SIG-M5 treated with dmso at 0.1 percent for 504 hours (cell line): ENCODE measurements around the gene ATCAY.
"Not testable (repeated sequence)": the region's sequence is repeated elsewhere in the genome, so short reads cannot be mapped to it uniquely, and the experiment has no call there.

Experiments
- DNase-seq: peaks from one replicate; lab custom pipeline; 2025; ENCODE audit not compliant: unreplicated experiment; lab: John Stamatoyannopoulos, UW

The ATCAY gene

DNA sequence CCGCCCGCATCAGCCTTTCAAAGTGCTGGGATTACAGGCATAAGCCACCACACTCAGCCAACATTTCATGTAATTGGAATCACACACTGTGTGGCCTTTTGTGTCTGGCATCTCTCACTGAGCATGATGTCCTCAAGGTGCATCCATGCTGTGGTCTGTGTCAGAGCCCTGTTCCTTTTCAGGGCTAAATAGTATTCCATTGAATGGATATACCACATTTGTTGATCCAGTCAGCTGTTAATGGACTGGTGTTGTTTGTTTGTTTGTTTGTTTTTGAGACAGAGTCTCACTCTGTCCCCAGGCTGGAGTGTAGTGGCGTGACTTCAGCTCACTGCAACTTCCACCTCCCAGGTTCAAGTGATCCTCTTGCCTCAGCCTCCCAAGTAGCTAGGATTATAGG is 17.9 kb downstream of the ATCAY start:
- no peak for DNase-seq

DNA sequence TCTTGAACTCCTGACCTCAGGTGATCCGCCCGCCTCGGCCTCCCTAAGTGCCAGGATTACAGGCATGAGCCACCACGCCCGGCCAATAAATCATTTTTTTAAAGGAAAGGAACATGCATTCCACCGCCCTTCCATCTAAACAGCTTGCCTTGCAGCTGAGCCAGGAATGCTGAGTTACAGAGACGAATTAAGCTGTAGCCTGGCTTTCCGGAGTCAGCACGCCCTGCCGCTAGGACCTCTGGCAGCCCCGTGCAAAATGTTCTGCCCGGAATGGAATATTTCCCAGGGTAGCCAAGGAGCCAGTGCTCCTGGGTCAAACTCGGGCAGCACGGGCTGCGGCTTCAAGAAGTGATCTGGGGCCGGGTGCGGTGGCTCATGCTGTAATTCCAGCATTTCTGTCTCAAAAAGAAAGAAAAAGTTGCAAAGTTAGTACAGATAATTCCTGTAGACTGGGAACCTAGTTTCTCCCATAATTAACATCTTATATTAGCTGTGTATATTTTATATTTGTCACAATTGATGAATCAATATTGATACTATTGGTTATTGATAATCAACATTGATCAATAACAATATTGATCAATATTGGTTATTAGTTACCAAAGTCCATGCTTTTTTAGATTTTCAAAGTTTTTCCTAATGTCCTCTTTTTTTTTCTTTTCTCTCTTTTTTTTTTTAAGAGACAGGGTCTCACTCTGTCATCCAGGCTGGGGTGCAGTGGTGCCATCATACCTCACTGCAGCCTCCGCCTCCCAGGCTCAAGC is 19.2 kb downstream of the ATCAY start:
- no peak for DNase-seq

DNA sequence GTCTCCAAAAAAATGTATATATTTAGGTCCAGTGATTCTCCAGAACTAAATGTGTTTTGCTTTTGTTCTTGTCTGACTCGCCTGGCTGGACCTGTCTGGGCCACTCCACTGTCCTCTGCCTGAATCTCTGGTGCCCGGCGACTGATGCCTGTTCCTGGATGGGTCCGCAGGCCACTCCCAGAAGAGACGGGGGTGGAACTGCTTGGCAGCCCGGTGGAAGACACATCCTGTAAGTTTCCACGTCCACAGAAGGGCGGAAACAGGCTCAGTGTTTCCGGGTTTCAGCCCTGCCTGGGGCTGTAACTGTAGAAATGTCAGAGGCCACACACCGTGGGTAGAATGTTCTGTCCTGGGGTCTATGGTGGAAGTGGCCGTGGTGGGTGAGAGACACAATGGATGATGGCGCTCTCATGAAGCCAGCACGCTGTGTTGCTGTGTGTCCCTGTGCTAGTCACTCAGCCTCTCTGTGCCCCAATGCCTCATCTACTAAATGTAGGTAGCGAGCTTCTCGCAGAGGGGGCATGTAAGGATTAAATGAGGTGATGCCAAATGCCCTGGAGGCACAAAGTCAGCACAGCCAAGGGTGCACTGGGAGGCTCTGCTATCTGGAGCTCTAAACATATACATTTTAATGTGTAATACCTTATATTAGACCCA is 22.0 kb downstream of the ATCAY start:
- DNase-seq = no peak

DNA sequence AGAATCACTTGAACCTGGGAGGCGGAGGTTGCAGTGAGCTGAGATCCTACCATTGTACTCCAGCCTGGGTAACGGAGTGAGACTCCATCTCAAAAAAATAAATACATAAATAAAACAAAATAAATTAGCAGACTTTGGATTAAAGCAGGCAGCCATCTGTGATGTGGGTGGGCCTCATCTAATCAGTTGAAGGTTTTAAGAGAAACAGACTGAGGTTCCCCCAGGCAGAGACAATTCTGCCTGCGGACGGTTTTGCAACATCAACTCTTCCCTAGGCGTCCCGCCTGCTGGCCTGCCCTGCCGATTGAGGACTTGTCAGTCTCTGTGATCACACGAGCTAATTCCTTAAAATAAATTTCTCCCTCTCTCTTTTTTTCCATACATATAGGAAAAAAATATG is 23.7 kb downstream of the ATCAY start:
- DNase-seq = no peak

DNA sequence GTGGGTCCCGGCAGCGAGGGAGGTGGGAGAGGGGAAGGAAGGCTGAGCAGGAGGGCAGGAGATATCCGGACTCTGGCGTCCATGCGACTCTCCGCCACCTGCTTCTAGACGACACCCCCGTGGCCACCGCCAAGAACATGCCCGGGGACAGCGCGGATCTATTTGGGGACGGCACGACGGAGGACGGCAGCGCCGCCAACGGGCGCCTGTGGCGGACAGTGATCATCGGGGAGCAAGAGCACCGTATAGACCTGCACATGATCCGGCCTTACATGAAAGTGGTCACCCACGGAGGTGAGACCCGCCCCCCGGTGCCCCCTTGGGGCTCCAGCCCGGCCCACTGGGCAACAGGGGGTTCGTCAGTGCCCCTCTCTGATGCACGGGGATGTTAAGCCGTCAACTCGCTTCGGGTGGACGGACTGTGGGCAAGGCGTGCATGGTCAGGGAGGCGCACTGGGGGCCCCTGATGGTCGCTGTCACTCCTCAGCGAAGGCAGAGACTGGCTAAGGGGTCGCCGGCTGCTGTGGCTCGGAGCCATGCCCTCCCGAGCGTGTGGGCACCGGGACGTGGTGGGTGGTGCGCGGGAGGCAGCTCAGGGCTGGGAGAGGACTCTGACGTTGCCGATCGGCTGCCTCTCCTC is 27.3 kb downstream of the ATCAY start:
- no peak for DNase-seq

DNA sequence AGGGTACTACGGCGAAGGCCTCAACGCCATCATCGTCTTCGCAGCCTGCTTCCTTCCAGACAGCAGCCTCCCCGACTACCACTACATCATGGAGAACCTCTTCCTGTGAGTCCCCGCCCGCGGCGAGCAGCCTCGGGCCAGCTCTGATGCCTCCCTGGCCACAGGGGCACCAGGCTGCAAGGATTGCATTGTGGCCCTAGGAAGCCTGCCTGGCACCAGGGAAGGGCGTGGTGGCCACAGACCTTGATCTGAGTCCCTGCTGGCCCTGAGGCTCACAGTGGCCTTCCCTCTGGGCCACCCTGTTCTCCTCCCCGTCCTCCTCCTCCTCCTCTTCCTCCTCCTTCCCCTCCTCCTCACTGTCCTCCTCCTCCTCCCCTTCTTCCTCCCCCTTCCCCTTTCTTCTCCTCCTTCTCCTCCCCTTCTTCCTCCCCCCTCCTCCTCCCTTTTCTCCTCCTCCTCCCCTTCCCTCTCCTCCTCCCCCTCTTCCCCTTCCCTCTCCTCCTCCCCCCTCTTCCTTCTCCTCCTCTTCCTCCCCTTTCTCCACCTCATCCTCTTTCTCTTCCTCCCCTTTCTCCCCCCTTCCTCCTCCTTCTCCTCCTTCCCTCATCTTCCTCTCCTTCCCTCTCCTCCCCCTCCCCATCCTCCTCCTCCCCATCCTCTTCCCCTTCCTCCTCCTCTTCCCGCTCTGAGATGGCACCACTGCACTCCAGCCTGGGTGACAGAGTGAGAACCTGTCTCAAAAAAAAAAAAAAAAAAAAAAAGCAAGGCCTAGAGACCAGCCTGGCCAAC is 28.0 kb downstream of the ATCAY start:
- DNase-seq = no peak

DNA sequence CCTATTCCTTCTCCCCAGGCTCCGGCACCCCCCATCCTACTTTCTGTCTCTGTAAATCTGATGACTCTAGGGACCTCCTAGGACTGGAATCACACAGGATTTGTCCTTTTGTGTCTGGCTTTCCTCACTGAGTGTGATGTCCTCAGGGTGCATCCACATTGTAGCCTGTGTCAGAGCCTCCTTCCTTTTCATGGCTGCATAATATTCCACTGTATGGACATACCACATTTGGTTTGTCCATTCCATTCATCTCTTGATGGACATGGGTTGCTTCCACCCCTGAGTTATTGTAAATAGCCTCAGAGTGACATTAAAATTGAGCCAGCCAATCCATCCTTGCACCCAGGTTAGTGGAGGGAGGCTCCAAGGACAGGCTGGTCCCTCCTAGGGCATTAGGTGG is 29.6 kb downstream of the ATCAY start:
- DNase-seq = no peak

DNA sequence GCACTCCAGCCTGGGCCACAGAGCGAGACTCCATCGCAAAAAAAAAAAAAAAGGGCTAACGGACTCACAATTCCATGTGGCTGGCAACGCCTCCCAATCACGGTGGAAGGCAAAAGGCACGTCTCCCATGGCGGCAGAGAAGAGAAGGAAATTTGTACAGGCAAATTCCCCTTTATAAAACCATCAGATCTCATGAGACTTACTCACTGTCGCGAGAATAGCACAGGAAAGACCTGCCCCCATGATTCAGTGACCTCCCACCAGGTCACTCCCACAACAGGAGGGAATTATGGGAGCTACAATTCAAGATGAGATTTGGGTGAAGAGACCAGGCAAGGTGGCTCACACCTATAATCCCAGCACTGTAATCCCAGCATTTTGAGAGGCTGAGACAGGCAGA is 33.7 kb downstream of the ATCAY start:
- DNase-seq = no peak

DNA sequence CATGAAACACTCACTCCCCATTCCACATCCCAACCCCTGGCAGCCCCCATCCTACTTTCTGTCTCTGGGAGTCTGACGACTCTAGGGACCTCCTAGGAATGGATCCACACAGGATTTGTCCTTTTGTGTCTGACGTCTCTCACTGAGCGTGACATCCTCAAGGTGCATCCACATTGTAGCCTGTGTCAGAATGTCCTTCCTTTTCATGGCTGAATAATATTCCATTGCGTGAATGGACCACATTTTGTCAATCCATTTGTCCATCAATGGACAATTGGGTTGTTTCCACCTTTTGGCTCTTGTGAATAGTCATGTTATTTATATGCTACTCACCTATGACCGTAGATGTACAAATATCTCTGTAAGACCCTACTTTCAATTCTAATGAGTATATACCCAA is 35.5 kb downstream of the ATCAY start:
- DNase-seq = no peak

DNA sequence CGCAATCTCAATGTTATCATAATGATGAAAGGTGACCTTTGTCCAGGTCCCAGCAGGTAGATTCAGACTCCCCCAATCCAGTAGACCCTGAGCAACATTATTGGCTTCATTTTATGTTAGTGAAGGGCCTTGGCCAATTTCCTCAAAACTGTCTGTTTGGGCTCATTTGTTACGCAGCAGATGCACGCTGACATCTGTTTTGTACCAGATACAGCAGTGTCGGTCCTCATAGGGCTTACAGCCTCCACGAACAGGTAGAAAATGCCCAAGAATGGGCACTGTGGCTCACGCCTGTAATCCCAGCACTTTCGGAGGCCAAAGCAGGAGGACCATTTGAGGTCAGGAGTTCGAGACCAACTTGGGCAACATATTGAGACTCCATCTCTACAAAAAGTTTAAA is 39.3 kb downstream of the ATCAY start:
- no peak for DNase-seq

DNA sequence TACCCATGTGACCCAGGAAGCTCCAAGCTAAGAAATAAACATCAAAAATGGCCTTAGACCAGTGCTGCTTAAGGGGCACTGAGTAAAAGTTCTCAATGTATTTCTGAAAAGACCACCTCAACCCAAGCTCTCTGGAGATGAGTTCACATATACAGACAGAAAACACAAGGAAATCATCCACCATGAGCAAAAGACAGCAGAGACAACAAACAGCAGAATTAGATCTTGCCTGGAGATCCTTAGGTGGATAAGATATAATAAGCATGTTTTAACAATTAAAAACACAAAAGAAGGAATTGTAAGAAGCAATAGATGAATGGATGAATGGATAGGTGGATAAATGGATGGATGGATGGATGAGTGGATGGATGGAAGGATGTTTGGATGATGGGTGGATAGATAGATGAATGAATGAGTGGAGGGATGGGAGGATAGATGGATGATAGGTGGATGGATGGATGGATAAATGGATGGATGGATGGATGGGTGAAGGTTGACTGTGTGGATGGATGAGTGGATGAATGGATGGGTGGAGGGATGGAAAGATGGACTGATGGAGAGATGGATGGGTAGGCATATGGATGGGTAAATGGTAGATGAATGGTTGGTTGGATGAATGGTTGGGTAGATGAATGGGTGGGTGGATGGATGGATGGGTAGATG is 42.7 kb downstream of the ATCAY start:
- DNase-seq = no peak

DNA sequence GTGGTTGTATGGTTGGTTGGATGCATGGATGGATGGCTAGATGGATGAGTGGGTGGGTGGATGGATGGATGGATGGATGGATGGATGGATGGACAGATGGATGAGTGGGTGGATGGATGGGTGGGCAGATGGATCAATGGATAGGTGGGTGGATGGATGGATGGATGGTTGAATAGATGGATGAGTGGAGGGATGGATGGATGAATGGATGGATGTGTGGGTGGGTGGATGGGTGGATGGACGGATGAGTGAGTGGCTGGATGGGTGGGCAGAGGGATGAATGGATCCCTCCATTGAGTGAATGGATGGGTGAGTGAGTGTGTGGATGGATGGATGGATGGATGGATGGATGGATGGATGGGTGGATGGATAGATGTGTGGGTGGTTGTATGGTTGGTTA is 43.4 kb downstream of the ATCAY start:
- DNase-seq = no peak

DNA sequence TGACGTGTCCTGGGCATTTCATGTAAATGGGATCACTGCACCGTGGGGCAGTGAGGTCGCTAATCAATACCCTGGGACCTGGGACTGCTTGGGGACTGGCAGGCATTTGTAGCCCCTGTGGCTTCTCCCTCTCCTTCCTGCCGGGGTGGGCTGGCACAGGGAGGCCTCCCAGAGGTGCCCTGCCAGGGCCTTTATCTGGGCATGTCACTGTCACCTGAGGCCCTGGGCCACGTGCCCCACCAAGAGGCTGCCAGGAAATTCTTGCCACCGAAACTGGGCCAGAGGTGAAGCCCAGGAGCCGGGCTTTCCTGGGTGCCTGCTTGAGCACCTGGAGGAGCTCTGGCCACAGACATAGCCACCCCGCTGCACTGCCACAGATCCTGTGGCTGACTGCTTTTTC is 50.6 kb downstream of the ATCAY start:
- no peak for DNase-seq

DNA sequence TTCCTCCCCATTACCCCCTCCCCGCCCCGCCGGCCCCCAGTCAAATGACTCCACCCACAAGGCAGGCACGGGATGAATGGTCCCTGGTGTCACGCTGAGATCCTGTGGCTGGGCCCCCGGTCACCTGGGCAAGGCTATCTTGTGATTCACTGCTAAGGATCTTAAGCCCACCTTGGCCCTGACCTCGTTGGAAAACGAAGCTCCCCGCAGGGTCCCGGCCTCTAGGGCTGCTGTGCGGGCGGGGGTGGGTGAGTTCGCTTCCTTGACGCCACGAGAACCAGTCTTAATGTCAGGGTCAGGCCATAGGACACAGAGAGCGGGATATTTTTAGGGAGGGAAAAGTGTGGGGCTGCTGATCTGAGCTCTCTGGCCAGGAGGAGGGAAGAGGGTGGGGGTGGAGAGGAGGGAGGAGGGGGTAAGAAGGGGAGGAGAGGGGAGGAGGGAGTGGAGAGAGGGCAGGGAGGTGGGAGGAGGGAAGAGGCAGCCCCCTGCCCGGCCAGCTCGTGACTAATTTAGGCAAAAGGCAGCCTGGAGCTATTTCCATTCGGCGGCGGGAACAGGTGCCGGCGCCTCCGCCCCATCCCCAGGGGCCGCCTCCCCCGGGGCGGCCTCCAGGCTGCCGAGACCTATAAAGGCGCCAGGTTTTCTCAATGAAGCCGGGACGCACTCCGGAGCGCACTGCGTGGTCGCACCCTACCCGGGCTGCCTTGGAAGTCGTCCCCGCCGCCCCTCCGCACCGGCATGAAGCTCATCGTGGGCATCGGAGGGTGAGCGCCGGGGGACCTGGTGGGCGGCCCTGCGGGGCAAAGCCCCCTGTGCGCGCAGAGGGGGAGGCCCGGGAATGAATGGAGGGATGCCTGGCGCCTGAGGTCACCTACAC is 52.7 kb downstream of the ATCAY start, which contains the start of gene NMRK2:
NMRK2 (plus strand) TSS at position 139 of the 880 bp plus-strand sequence; CDS start at position 742, 603 bp downstream.
- no peak for DNase-seq

DNA sequence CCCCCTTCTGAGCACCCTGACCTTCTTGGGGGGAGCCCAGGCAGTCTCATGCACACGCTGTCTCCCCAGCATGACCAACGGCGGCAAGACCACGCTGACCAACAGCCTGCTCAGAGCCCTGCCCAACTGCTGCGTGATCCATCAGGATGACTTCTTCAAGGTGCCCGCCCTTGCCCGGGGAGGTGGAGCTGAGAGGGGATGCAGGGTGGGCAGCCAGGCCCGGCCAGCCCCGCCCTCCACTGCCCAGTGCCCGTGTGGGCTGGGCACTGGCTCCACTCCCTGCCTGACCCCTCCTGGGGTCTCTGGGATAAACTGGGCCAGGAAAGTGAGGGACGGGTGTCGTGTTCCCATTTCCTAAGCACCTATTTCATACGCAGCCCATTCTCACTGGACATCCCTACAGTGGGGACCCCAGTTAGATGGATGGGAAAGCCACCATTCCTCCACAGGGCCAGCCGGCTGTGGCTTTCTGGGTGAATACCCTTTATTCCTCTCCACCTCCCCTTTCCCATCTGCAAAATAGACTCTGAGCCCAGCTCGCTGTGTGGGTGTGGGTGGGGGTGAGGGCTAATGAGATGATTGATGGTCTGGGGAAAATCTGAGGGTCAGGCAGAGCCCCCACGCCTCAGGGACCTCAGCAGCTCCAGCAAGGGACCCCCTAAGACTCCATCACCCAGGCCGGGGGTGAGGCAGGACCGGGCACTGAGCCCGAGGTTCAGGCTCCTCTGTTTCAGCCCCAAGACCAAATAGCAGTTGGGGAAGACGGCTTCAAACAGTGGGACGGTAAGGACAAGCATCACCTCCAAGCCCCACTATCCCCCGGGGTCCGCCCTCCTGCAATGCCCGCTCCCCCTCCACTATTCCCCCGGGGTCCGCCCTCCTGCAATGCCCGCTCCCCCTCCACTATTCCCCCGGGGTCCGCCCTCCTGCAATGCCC is 56.3 kb downstream of the ATCAY start:
- no peak for DNase-seq

DNA sequence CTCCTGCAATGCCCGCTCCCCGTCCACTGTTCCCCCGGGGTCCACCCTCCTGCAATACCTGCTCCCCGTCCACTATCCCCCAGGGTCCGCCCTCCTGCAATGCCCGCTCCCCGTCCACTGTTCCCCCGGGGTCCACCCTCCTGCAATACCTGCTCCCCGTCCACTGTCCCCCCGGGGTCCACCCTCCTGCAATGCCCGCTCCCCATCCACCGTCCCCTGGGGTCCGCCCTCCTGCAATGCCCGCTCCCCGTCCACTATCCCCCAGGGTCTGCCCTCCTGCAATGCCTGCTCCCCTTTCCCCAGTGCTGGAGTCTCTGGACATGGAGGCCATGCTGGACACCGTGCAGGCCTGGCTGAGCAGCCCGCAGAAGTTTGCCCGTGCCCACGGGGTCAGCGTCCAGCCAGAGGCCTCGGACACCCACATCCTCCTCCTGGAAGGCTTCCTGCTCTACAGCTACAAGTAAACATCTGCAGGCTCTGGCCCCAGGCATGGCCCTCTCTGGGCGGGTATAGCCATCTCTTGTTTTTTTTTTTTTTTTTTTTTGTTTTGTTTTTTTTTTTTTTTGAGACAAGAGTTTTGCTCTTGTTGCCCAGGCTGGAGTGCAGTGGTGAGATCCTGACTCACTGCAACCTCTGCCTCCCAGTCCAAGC is 57.9 kb downstream of the ATCAY start:
- DNase-seq = not testable (repeated sequence)

DNA sequence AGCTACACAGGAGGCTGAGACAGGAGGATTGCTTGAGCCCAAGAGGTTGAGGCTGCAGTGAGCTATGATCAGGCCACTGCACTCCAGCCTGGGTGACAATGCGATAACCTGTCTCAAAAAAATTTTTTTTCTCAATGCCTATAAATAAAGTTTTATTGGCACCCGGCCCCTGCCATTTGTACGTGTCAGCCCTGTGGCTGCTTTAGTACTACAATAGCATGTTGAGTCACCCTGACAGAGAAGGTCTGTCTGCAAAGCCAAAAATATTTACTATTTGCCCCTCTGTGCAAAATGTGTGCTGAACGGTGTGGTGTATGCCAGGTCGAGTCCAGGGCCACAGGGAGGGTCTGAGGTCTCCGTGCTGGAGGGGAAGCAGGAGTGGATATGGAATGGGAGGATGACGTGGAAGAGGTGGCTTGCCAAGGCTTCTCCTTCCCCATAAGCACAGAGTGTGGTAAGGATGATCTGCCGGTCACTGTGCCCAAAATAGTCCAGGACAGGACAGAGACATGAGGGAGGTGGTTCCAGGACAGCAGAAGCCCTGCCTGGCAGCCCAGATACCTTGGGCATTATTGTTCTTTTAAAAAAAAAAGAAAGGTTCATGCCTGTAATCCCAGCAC is 62.4 kb downstream of the ATCAY start:
- DNase-seq = no peak
